HepG2 (cell line): ENCODE measurements around the gene USP40. TPM values are rescaled to one million over a fixed set of nuclear protein-coding genes. Genes with fewer than 3 reads are reported as not detected.
A peak's percentile ranks its signal among the peaks of the same experiment; 100 is the strongest.

Source experiments
- ATAC-seq: fragments of 200-7000 bp; cut with Tn5 transposase; 3 replicates; pipeline ENCODE4 v1.9.1; 2020; ENCODE audit warnings: mild to moderate bottlenecking, moderate library complexity
- BruUV-seq: library from RNA; stranded (reverse); fragments of 400-500 nt; replicated peaks from 2 replicates; lab custom pipeline; 2021; lab: Mats Ljungman, UMichigan
- CTCF ChIA-PET: fragments of 300-600 bp; formaldehyde crosslinking; extraction: SDS; loops from one replicate; lab custom pipeline; 2021; ENCODE audit warnings: low total read pairs, inconsistent platforms, low intra/inter-chr PET ratio; lab: Yijun Ruan, JAX
- POLR2A ChIA-PET: fragments of 350-600 bp; sonication (Branson Sonifier 250); formaldehyde crosslinking; loops from one replicate; lab custom pipeline; 2020; ENCODE audit warnings: antibody characterized with exemption, inconsistent platforms; lab: Yijun Ruan, JAX
- DNase-seq: peaks from one replicate; pipeline ENCODE4 v3.0.0-alpha.2; 2015; ENCODE audit warnings: low spot score
- FAIRE-seq: peaks from 3 replicates; lab custom pipeline; 2011; peaks lifted over from hg19 to GRCh38; lab: Jason Lieb, UNC
- H2AFZ ChIP-seq: one replicate; pipeline ENCODE4 v1.6.1; 2011; ENCODE audit warnings: low read length, inconsistent platforms
- H3K27ac ChIP-seq: fragments of 300-600 bp; 3 replicates; pipeline ENCODE4 v1.8.0; 2011; ENCODE audit warnings: mixed run types, mild to moderate bottlenecking, mixed read lengths, low read length, inconsistent platforms; ENCODE audit not compliant: insufficient read depth; ENCODE audit errors: extremely low read length
- H3K27me3 ChIP-seq, 2 experiments: fragments of 200-600 bp in 1 of 2; 2 replicates in 1 of 2; 3 replicates in 1 of 2; pipeline versions ENCODE4 v1.6.0 to v1.8.0; 2011; ENCODE audit warnings: low read length in 2 of 2, mild to moderate bottlenecking in 2 of 2, moderate library complexity in 2 of 2, inconsistent platforms in 1 of 2; ENCODE audit not compliant: insufficient read depth in 2 of 2, control insufficient read depth in 1 of 2
- H3K36me3 ChIP-seq, 2 experiments: fragments of 200-600 bp in 1 of 2; replicated peaks in 1 of 2; 2 replicates in 1 of 2; 3 replicates in 1 of 2; pipeline versions ENCODE4 v1.5.1 to v1.8.0; 2011; ENCODE audit warnings: low read length in 2 of 2, inconsistent platforms in 1 of 2; ENCODE audit not compliant: insufficient read depth in 2 of 2, control insufficient read depth in 1 of 2
- H3K4me1 ChIP-seq: 2 replicates; pipeline ENCODE4 v1.5.1; 2012; ENCODE audit warnings: low read length, inconsistent platforms; ENCODE audit not compliant: insufficient read depth
- H3K4me2 ChIP-seq: 2 replicates; pipeline ENCODE4 v1.6.0; 2011; ENCODE audit warnings: low read depth, low read length, inconsistent platforms
- H3K4me3 ChIP-seq, 3 experiments: fragments of 200-600 bp in 1 of 3; sonication (generic), shearing (Covaris generic) in 1 of 3; replicated peaks in 1 of 3; 2 replicates each; pipeline ENCODE4 v1.5.1; 2011 to 2016; ENCODE audit warnings: low read length in 3 of 3, inconsistent platforms in 2 of 3, low read depth in 2 of 3, mild to moderate bottlenecking in 2 of 3, control low read depth in 1 of 3, mixed read lengths in 1 of 3; ENCODE audit not compliant: insufficient read depth in 1 of 3
- H3K79me2 ChIP-seq: one replicate; pipeline ENCODE4 v1.6.1; 2011; ENCODE audit warnings: low read length, inconsistent platforms; ENCODE audit not compliant: insufficient read depth
- H3K9ac ChIP-seq: 2 replicates; pipeline ENCODE4 v1.6.0; 2011; ENCODE audit warnings: mild to moderate bottlenecking, low read depth, low read length, inconsistent platforms; ENCODE audit not compliant: insufficient read depth
- H3K9me3 ChIP-seq: 2 replicates; pipeline ENCODE4 v1.5.1; 2012; ENCODE audit warnings: mild to moderate bottlenecking, low read length
- H4K20me1 ChIP-seq: 2 replicates; pipeline ENCODE4 v1.6.0; 2011; ENCODE audit warnings: inconsistent platforms, mild to moderate bottlenecking, low read length, moderate library complexity; ENCODE audit not compliant: insufficient read depth
- FOXC1 ChIP-seq: sonication (generic); formaldehyde crosslinking; IDR thresholded peaks from 2 replicates; pipeline ENCODE4 v1.8.0; 2022; ENCODE audit warnings: mild to moderate bottlenecking, missing genetic modification reagents, borderline replicate concordance
- NCOR1 ChIP-seq: fragments of 200-600 bp; sonication (generic); IDR thresholded peaks from 2 replicates; pipeline ENCODE4 v1.7.0; 2017; ENCODE audit warnings: antibody characterized with exemption, low read length, borderline replicate concordance
- PHB2 ChIP-seq: fragments of 450-650 bp; IDR thresholded peaks from 2 replicates; pipeline ENCODE4 v1.6.1; 2018; ENCODE audit not compliant: partially characterized antibody
- RFX3 ChIP-seq: IDR thresholded peaks from 2 replicates; pipeline ENCODE4 v1.6.1; 2016; ENCODE audit warnings: missing biosample characterization, missing genetic modification reagents
- RFXAP ChIP-seq: sonication (generic); formaldehyde crosslinking; IDR thresholded peaks from 2 replicates; pipeline ENCODE4 v1.4.0; 2020; ENCODE audit warnings: missing genetic modification reagents, borderline replicate concordance
- SMARCC2 ChIP-seq: fragments of 450-650 bp; IDR thresholded peaks from 2 replicates; pipeline ENCODE4 v1.6.1; 2017; ENCODE audit warnings: antibody characterized with exemption, mild to moderate bottlenecking
- SNAPC2 ChIP-seq: sonication (generic); formaldehyde crosslinking; IDR thresholded peaks from 2 replicates; pipeline ENCODE4 v1.8.1; 2022; ENCODE audit warnings: mild to moderate bottlenecking, missing genetic modification reagents
- SP5 ChIP-seq: IDR thresholded peaks from 2 replicates; pipeline ENCODE4 v1.6.1; 2016; ENCODE audit warnings: low read depth, borderline replicate concordance
- STAG1 ChIP-seq: sonication (generic); formaldehyde crosslinking; IDR thresholded peaks from 2 replicates; pipeline ENCODE4 v1.4.0; 2020; ENCODE audit warnings: missing genetic modification reagents
- ZNF274 ChIP-seq: sonication (generic); formaldehyde crosslinking; IDR thresholded peaks from 2 replicates; pipeline ENCODE4 v1.5.1; 2020; ENCODE audit warnings: mild to moderate bottlenecking, missing genetic modification reagents
- ZNF367 ChIP-seq: sonication (generic); formaldehyde crosslinking; IDR thresholded peaks from 2 replicates; pipeline ENCODE4 v1.4.0; 2020; ENCODE audit warnings: missing genetic modification reagents, borderline replicate concordance
- ZNF569 ChIP-seq: sonication (generic); formaldehyde crosslinking; IDR thresholded peaks from 2 replicates; pipeline ENCODE4 v1.5.0; 2020; ENCODE audit warnings: mild to moderate bottlenecking, missing genetic modification reagents, moderate library complexity, borderline replicate concordance
- WGBS: methylation state at CpG from one replicate; pipeline ENCODE4 v1.1.6; 2017; ENCODE audit warnings: low lambda C conversion rate; 5-methylcytosine and 5-hydroxymethylcytosine counted together
- in situ Hi-C: cut with HindIII; loops from 2 replicates; pipeline ENCODE4 v1.10.0; 2017; ENCODE audit warnings: low pct_unique_long_range_greater_than_20kb; ENCODE audit not compliant: extremely low pct_ligation_motif_present
- intact Hi-C: fragments of 100-400 bp; cut with micrococcal nuclease; formaldehyde crosslinking; loops from one replicate; pipeline ENCODE4 v1.10.0; 2022; ENCODE audit not compliant: unreplicated experiment
- polyA plus RNA-seq, 8 experiments: library from polyadenylated mRNA; depleted of rRNA in 3 of 8; stranded (reverse) in 7 of 8; unstranded in 1 of 8; fragments of >200 nt; fragmentation: Illumina TruSeq in 4 of 8; extraction: Trizol in 4 of 8; gene quantifications; 2 replicates each; pipeline versions ENCODE4 v1.2.1 to v1.2.3, GENCODE V29; 2011 to 2016; ENCODE audit warnings: low read depth in 4 of 8, missing spikeins in 1 of 8, mixed read lengths in 1 of 8; ENCODE audit not compliant: insufficient read depth in 1 of 8
- total RNA-seq, 5 experiments: library from RNA; depleted of rRNA; stranded (reverse); fragments of >200 nt; fragmentation: Illumina TruSeq; extraction: Trizol; gene quantifications; 2 replicates each; pipeline ENCODE4 v1.2.3, GENCODE V29; 2016; ENCODE audit warnings: low read depth in 1 of 5
- TF ChIP-seq, protein P1 (sequence below): sonication (generic); formaldehyde crosslinking; IDR thresholded peaks from 2 replicates; pipeline ENCODE4 v1.5.0; 2020; ENCODE audit warnings: mild to moderate bottlenecking, missing genetic modification reagents, moderate library complexity
- TF ChIP-seq, protein P2 (sequence below): sonication (generic); formaldehyde crosslinking; IDR thresholded peaks from 2 replicates; pipeline ENCODE4 v1.8.1; 2023; ENCODE audit warnings: mild to moderate bottlenecking, missing genetic modification reagents

USP40 gene
- total and polyA plus RNA-seq, 2 of the 13 experiments (the other 11 are each of a cell fraction or from before 2014, with no cell fraction given): 41.0 to 46.3 TPM

- ATAC-seq: peak; percentile 19
- H3K27ac ChIP-seq: no peak overlapping the region
- H3K79me2 ChIP-seq: no peaks in the 10 kb centered on the region
- BruUV-seq: no TSS peak
- no peak for FAIRE-seq
- no peak overlapping the region for H2AFZ ChIP-seq
- 95% methylated on average over 31 of the region's 31 CpGs for WGBS
- H3K4me3 ChIP-seq: no peak overlapping the region
- DNase-seq: no peak
- ChIA-PET POLR2A (no interaction called here), CTCF (no interaction called here)
- no peak overlapping the region for H3K9ac ChIP-seq
- TF ChIP-seq SP5 (CRISPR knock-in tag) (no peak), RFX3 (CRISPR knock-in tag) (no peak), PHB2 (no peak), ZNF569 (CRISPR knock-in tag) (no peak), RFXAP (CRISPR knock-in tag) (no peak), FOXC1 (CRISPR knock-in tag) (no peak), STAG1 (CRISPR knock-in tag) (peak; percentile 40), ZNF367 (CRISPR knock-in tag) (no peak), SNAPC2 (CRISPR knock-in tag) (no peak), NCOR1 (no peak), ZNF274 (CRISPR knock-in tag) (no peak), SMARCC2 (no peak)
- TF ChIP-seq, protein P1, sequence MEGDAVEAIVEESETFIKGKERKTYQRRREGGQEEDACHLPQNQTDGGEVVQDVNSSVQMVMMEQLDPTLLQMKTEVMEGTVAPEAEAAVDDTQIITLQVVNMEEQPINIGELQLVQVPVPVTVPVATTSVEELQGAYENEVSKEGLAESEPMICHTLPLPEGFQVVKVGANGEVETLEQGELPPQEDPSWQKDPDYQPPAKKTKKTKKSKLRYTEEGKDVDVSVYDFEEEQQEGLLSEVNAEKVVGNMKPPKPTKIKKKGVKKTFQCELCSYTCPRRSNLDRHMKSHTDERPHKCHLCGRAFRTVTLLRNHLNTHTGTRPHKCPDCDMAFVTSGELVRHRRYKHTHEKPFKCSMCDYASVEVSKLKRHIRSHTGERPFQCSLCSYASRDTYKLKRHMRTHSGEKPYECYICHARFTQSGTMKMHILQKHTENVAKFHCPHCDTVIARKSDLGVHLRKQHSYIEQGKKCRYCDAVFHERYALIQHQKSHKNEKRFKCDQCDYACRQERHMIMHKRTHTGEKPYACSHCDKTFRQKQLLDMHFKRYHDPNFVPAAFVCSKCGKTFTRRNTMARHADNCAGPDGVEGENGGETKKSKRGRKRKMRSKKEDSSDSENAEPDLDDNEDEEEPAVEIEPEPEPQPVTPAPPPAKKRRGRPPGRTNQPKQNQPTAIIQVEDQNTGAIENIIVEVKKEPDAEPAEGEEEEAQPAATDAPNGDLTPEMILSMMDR (CRISPR knock-in tag): peak; percentile 47
- TF ChIP-seq, protein P2, sequence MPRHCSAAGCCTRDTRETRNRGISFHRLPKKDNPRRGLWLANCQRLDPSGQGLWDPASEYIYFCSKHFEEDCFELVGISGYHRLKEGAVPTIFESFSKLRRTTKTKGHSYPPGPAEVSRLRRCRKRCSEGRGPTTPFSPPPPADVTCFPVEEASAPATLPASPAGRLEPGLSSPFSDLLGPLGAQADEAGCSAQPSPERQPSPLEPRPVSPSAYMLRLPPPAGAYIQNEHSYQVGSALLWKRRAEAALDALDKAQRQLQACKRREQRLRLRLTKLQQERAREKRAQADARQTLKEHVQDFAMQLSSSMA: no peak
- intact Hi-C loops: loop anchor here (5.0 to 10.0 kb wide), 3 partner anchors 94 to 386 kb away; partner anchors contain the start of genes DGKD and UGT1A5
- H3K4me2 ChIP-seq: no peak overlapping the region
- H3K36me3 ChIP-seq: peaks cover 56 to 93% of the 10 kb centered on the region in 2 experiments
- in situ Hi-C loops: no loop called here
- H3K27me3 ChIP-seq: no peaks in the 10 kb centered on the region
- peaks cover 10% of the 10 kb centered on the region for H3K4me1 ChIP-seq
- H3K9me3 ChIP-seq: no peaks in the 10 kb centered on the region
- H4K20me1 ChIP-seq: no peaks in the 10 kb centered on the region
Observed at GRCh38 chr2:233449081-233449901, 117.3 kb downstream of the USP40 start.
